H1 (cell line): ENCODE results near the gene GPC1. TPM values are rescaled to one million over a fixed set of nuclear protein-coding genes. Genes with fewer than 3 reads are reported as not detected.

Experiments used
- CTCF ChIA-PET: fragments of 300-600 bp; sonication (Branson Sonifier 250); formaldehyde crosslinking; loops from one replicate; lab custom pipeline; 2021; ENCODE audit not compliant: partially characterized antibody; lab: Charles Lee
- POLR2A ChIA-PET: fragments of 300-600 bp; sonication (Branson Sonifier 250); formaldehyde crosslinking; loops from one replicate; lab custom pipeline; 2021; ENCODE audit warnings: inconsistent platforms; ENCODE audit not compliant: partially characterized antibody; lab: Charles Lee
- DNase-seq, 2 experiments: peaks; one replicate each; pipeline versions ENCODE4 v3.0.0 to v3.0.0-alpha.2; 2010 to 2022; ENCODE audit warnings: low spot score in 2 of 2, low read depth in 1 of 2, mixed read lengths in 1 of 2
- FAIRE-seq: peaks from 2 replicates; lab custom pipeline; 2011; peaks lifted over from hg19 to GRCh38; lab: Jason Lieb, UNC
- H2AFZ ChIP-seq: 2 replicates; pipeline ENCODE4 v1.8.1; 2012; ENCODE audit warnings: low read length, inconsistent platforms
- H2AK5ac ChIP-seq: 2 replicates; pipeline ENCODE4 v1.6.1; 2013; ENCODE audit warnings: low read depth, low read length
- H2BK120ac ChIP-seq: replicated peaks from 2 replicates; pipeline ENCODE3; 2013; ENCODE audit warnings: low read depth, low read length, inconsistent platforms
- H2BK12ac ChIP-seq: 2 replicates; pipeline ENCODE4 v1.6.1; 2013; ENCODE audit warnings: low read depth, low read length
- H2BK15ac ChIP-seq: 2 replicates; pipeline ENCODE4 v1.6.1; 2013; ENCODE audit warnings: low read length
- H2BK20ac ChIP-seq: 2 replicates; pipeline ENCODE4 v1.6.1; 2013; ENCODE audit warnings: low read length
- H2BK5ac ChIP-seq: 2 replicates; pipeline ENCODE4 v1.6.1; 2013; ENCODE audit warnings: low read depth, low read length
- H3K14ac ChIP-seq: 2 replicates; pipeline ENCODE4 v1.6.1; 2013; ENCODE audit warnings: inconsistent platforms; ENCODE audit not compliant: insufficient read length
- H3K18ac ChIP-seq: 2 replicates; pipeline ENCODE4 v1.6.1; 2013; ENCODE audit warnings: low read length; ENCODE audit errors: extremely low read depth
- H3K23ac ChIP-seq: 2 replicates; pipeline ENCODE4 v1.6.1; 2013; ENCODE audit warnings: inconsistent platforms; ENCODE audit not compliant: insufficient read length
- H3K23me2 ChIP-seq: 2 replicates; pipeline ENCODE4 v1.6.1; 2013; ENCODE audit warnings: low read depth, low read length
- H3K27ac ChIP-seq: 2 replicates; pipeline ENCODE4 v1.6.1; 2011; ENCODE audit warnings: low read depth, low read length, inconsistent platforms
- H3K27me3 ChIP-seq, 4 experiments: replicated peaks in 1 of 4; 1 replicate in 1 of 4; 2 replicates in 3 of 4; pipeline versions ENCODE4 v1.6.1 to v1.8.1; 2011 to 2013; ENCODE audit warnings: low read length in 3 of 4, mild to moderate bottlenecking in 3 of 4, inconsistent platforms in 2 of 4, mixed read lengths in 2 of 4, moderate library complexity in 1 of 4; ENCODE audit not compliant: control insufficient read depth in 3 of 4, insufficient read depth in 3 of 4; ENCODE audit errors: extremely low read depth in 1 of 4
- H3K36me3 ChIP-seq, 4 experiments: 2 replicates each; pipeline versions ENCODE4 v1.6.1 to v1.8.1; 2011 to 2013; ENCODE audit warnings: mild to moderate bottlenecking in 4 of 4, low read length in 3 of 4, moderate library complexity in 2 of 4, control low read depth in 1 of 4, inconsistent platforms in 1 of 4; ENCODE audit not compliant: insufficient read depth in 4 of 4, control insufficient read depth in 2 of 4
- H3K4ac ChIP-seq: replicated peaks from 2 replicates; pipeline ENCODE3; 2013; ENCODE audit warnings: low read length, low read depth, mixed read lengths, inconsistent platforms; ENCODE audit not compliant: insufficient read length
- H3K4me1 ChIP-seq, 4 experiments: replicated peaks in 1 of 4; 1 replicate in 1 of 4; 2 replicates in 3 of 4; pipeline versions ENCODE4 v1.6.1 to v1.8.1; 2011 to 2013; ENCODE audit warnings: low read length in 3 of 4, inconsistent platforms in 2 of 4, mixed read lengths in 1 of 4; ENCODE audit not compliant: insufficient read depth in 4 of 4, control insufficient read depth in 3 of 4
- H3K4me2 ChIP-seq, 2 experiments: 2 replicates each; pipeline versions ENCODE4 v1.6.1 to v1.8.1; 2011 to 2013; ENCODE audit warnings: low read depth in 2 of 2, low read length in 2 of 2, control low read depth in 1 of 2, inconsistent platforms in 1 of 2, mild to moderate bottlenecking in 1 of 2; ENCODE audit not compliant: insufficient read depth in 1 of 2
- H3K4me3 ChIP-seq, 4 experiments: fragments of 200-600, 300-600 bp in 1 of 4; sonication (generic), shearing (Covaris generic), sonication (Bioruptor Twin) in 1 of 4; 2 replicates each; pipeline versions ENCODE4 v1.5.1 to v1.8.1; 2011 to 2016; ENCODE audit warnings: low read length in 4 of 4, low read depth in 3 of 4, control low read depth in 2 of 4, inconsistent platforms in 2 of 4, mild to moderate bottlenecking in 2 of 4, mixed read lengths in 1 of 4, moderate library complexity in 1 of 4; ENCODE audit not compliant: insufficient read depth in 2 of 4; ENCODE audit errors: extremely low read depth in 1 of 4
- H3K56ac ChIP-seq: replicated peaks from 2 replicates; pipeline ENCODE3; 2013; ENCODE audit warnings: low read depth, mild to moderate bottlenecking, mixed read lengths, low read length, inconsistent platforms; ENCODE audit not compliant: insufficient read length
- H3K79me1 ChIP-seq: 2 replicates; pipeline ENCODE4 v1.6.1; 2013; ENCODE audit warnings: low read depth, low read length, control low read depth
- H3K79me2 ChIP-seq, 2 experiments: 2 replicates each; pipeline versions ENCODE4 v1.6.1 to v1.8.1; 2012 to 2013; ENCODE audit warnings: low read length in 2 of 2, mild to moderate bottlenecking in 2 of 2, inconsistent platforms in 1 of 2; ENCODE audit not compliant: insufficient read depth in 2 of 2, control insufficient read depth in 1 of 2
- H3K9ac ChIP-seq, 4 experiments: replicated peaks in 1 of 4; 1 replicate in 1 of 4; 2 replicates in 3 of 4; pipeline versions ENCODE4 v1.6.1 to v1.8.1; 2011 to 2013; ENCODE audit warnings: low read depth in 3 of 4, low read length in 3 of 4, control low read depth in 2 of 4, mild to moderate bottlenecking in 2 of 4, moderate library complexity in 2 of 4, inconsistent platforms in 1 of 4; ENCODE audit errors: extremely low read depth in 1 of 4
- H3K9me3 ChIP-seq, 2 experiments: 2 replicates each; pipeline versions ENCODE4 v1.6.1 to v1.8.1; 2012 to 2013; ENCODE audit warnings: mild to moderate bottlenecking in 2 of 2, moderate library complexity in 2 of 2, control low read depth in 1 of 2, inconsistent platforms in 1 of 2, low read depth in 1 of 2, low read length in 1 of 2, mixed read lengths in 1 of 2; ENCODE audit not compliant: insufficient read depth in 2 of 2
- H4K20me1 ChIP-seq, 2 experiments: replicated peaks in 1 of 2; 2 replicates each; pipeline versions ENCODE3 to v1.8.1; 2011 to 2013; ENCODE audit warnings: inconsistent platforms in 2 of 2, low read length in 2 of 2, mild to moderate bottlenecking in 1 of 2; ENCODE audit not compliant: insufficient read depth in 2 of 2, control insufficient read depth in 1 of 2
- H4K5ac ChIP-seq: 2 replicates; pipeline ENCODE4 v1.6.1; 2013; ENCODE audit warnings: low read length, low read depth, mixed read lengths, inconsistent platforms; ENCODE audit not compliant: insufficient read length
- H4K8ac ChIP-seq: 2 replicates; pipeline ENCODE4 v1.8.0; 2013; ENCODE audit warnings: mild to moderate bottlenecking, moderate library complexity, low read length, inconsistent platforms; ENCODE audit not compliant: insufficient read depth; ENCODE audit errors: extremely low read depth
- H4K91ac ChIP-seq: replicated peaks from 2 replicates; pipeline ENCODE3; 2013; ENCODE audit warnings: low read length, mixed read lengths, inconsistent platforms; ENCODE audit not compliant: insufficient read length
- CBX5 ChIP-seq: fragments of 300-800, 300-1000 bp; sonication (generic); IDR thresholded peaks from 2 replicates; pipeline ENCODE4 v1.7.1; 2016; ENCODE audit warnings: antibody characterized with exemption, low read length, low read depth
- CBX8 ChIP-seq: fragments of 300-800, 300-1000 bp; sonication (generic); IDR thresholded peaks from 2 replicates; pipeline ENCODE4 v1.7.1; 2016; ENCODE audit warnings: low read depth, low read length, borderline replicate concordance
- JUND ChIP-seq: IDR thresholded peaks from 2 replicates; pipeline ENCODE4 v1.6.1; 2011; ENCODE audit warnings: mild to moderate bottlenecking, improper control_type of control experiment, low read length
- MAFK ChIP-seq: IDR thresholded peaks from 2 replicates; pipeline ENCODE4 v1.6.1; 2012; ENCODE audit warnings: low read depth, mild to moderate bottlenecking, improper control_type of control experiment, low read length
- NRF1 ChIP-seq: IDR thresholded peaks from 2 replicates; pipeline ENCODE4 v1.6.1; 2011; ENCODE audit warnings: mild to moderate bottlenecking, low read depth, low read length, improper control_type of control experiment
- POLR2A ChIP-seq, 2 experiments: IDR thresholded peaks; 1 replicate in 1 of 2; 2 replicates in 1 of 2; pipeline ENCODE4 v1.6.1; 2011; ENCODE audit warnings: low read depth in 2 of 2, low read length in 2 of 2, mild to moderate bottlenecking in 2 of 2; ENCODE audit errors: control extremely low read depth in 1 of 2
- POLR2AphosphoS5 ChIP-seq: IDR thresholded peaks from 2 replicates; pipeline ENCODE4 v1.6.1; 2011; ENCODE audit warnings: low read depth, low read length
- POU5F1 ChIP-seq: IDR thresholded peaks from 2 replicates; pipeline ENCODE4 v1.6.1; 2011; ENCODE audit warnings: low read depth, mild to moderate bottlenecking, low read length, moderate library complexity
- SIX5 ChIP-seq: IDR thresholded peaks from 2 replicates; pipeline ENCODE4 v1.6.1; 2011; ENCODE audit warnings: mild to moderate bottlenecking, low read depth, low read length
- TAF7 ChIP-seq: optimal IDR thresholded peaks from 2 replicates; pipeline ENCODE3; 2011; ENCODE audit warnings: low read depth, mild to moderate bottlenecking, inconsistent platforms, low read length, moderate library complexity, borderline replicate concordance
- TBP ChIP-seq: IDR thresholded peaks from 2 replicates; pipeline ENCODE4 v1.6.1; 2011; ENCODE audit warnings: low read depth, low read length, improper control_type of control experiment
- TCF12 ChIP-seq: IDR thresholded peaks from 2 replicates; pipeline ENCODE4 v1.6.1; 2011; ENCODE audit warnings: low read depth, mild to moderate bottlenecking, low read length
- USF2 ChIP-seq: IDR thresholded peaks from 2 replicates; pipeline ENCODE4 v1.6.1; 2011; ENCODE audit warnings: low read length, improper control_type of control experiment
- YY1 ChIP-seq: IDR thresholded peaks from 2 replicates; pipeline ENCODE4 v1.6.1; 2011; ENCODE audit warnings: low read depth, mild to moderate bottlenecking, low read length
- WGBS, 2 experiments: shearing (Covaris generic) in 1 of 2; methylation state at CpG; one replicate each; pipeline versions ENCODE4 v1.1.6 to v1.1.7; 2013 to 2015; ENCODE audit warnings: low lambda C conversion rate in 2 of 2, mixed read lengths in 2 of 2, inconsistent platforms in 1 of 2, low coverage in 1 of 2, missing lambda C conversion rate in 1 of 2; ENCODE audit not compliant: insufficient replicate concordance in 2 of 2, insufficient coverage in 1 of 2, insufficient read length in 1 of 2; ENCODE audit errors: extremely low coverage in 1 of 2, missing lambda C conversion rate in 1 of 2; 5-methylcytosine and 5-hydroxymethylcytosine counted together
- polyA plus RNA-seq, 7 experiments: library from polyadenylated mRNA; depleted of rRNA in 3 of 7; stranded (reverse) in 5 of 7; unstranded in 2 of 7; fragments of >200 nt in 5 of 7; fragments of 200-250 nt in 2 of 7; gene quantifications; 1 replicate in 5 of 7; 2 replicates in 1 of 7; 4 replicates in 1 of 7; pipeline versions ENCODE4 v1.2.1 to v1.2.3, GENCODE V29; 2011 to 2013; ENCODE audit warnings: missing spikeins in 2 of 7, mixed read lengths in 2 of 7
- total RNA-seq: library from RNA; stranded (reverse); fragmentation: NEBNext Ultra II Directional; extraction: Animal tissue kit (Norgen Biotek cat#: 25700); gene quantifications from 2 replicates; pipeline ENCODE4 v1.2.1, GENCODE V29; 2021
- TF ChIP-seq, protein P1 (sequence below): IDR thresholded peaks from 2 replicates; pipeline ENCODE4 v1.6.1; 2011; ENCODE audit warnings: low read depth, mild to moderate bottlenecking, low read length; ENCODE audit not compliant: insufficient read depth

The GPC1 gene
- total and polyA plus RNA-seq, 2 of the 8 experiments (the other 6 are each of a cell fraction or from before 2014, with no cell fraction given), result 21.9 to 28.3 TPM

- Histone ChIP-seq H3K27me3 (no peaks in the 10 kb centered on the region), H3K4me1 (no peaks in the 10 kb centered on the region), H3K14ac (no peak overlapping the region), H3K4me2 (no peak overlapping the region), H4K8ac (no peak overlapping the region), H2BK5ac (no peak overlapping the region), H2BK120ac (no peak overlapping the region), H3K4me3 (no peak overlapping the region), H3K23me2 (no peaks in the 10 kb centered on the region), H3K27ac (no peak overlapping the region), H3K9ac (no peak overlapping the region), H4K5ac (no peak overlapping the region), H3K9me3 (peaks cover 35 to 40% of the 10 kb centered on the region in 2 experiments), H3K56ac (no peak overlapping the region)
- ChIA-PET CTCF (no interaction called here), POLR2A (no interaction called here)
- 85% methylated on average over 7 of the region's 7 CpGs; no CpG with 5 or more reads in 1 of the 2 experiments for WGBS, 2 experiments
- no peak for DNase-seq
- TF ChIP-seq TAF7 (no peak), USF2 (no peak), POLR2A (IDR thresholded peaks at IDR 0.05; ENCODE audit: control extremely low read depth in 1 of 2, low read depth in 2 of 2, low read length in 2 of 2) (no peak), YY1 (no peak), MAFK (no peak), POLR2AphosphoS5 (no peak), TCF12 (no peak), POU5F1 (no peak), CBX5 (no peak), JUND (no peak), TBP (no peak), CBX8 (no peak), SIX5 (no peak), NRF1 (no peak)
- TF ChIP-seq, protein P1, sequence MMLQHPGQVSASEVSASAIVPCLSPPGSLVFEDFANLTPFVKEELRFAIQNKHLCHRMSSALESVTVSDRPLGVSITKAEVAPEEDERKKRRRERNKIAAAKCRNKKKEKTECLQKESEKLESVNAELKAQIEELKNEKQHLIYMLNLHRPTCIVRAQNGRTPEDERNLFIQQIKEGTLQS, result no peak
- TF ChIP-seq, all 59 proteins: peak for 0
- Histone ChIP-seq H3K23ac (no peak overlapping the region), H2BK15ac (no peak overlapping the region), H2AFZ (no peak overlapping the region), H3K18ac (no peak overlapping the region), H2AK5ac (no peak overlapping the region), H2BK12ac (no peak overlapping the region), H3K79me2 (no peaks in the 10 kb centered on the region), H3K4ac (no peak overlapping the region), H3K79me1 (no peaks in the 10 kb centered on the region), H4K20me1 (no peaks in the 10 kb centered on the region), H3K36me3 (no peaks in the 10 kb centered on the region), H2BK20ac (no peak overlapping the region), H4K91ac (no peak overlapping the region)
- no peak for FAIRE-seq
Observed at GRCh38 chr2:240419271-240419670, 16.2 kb upstream of the GPC1 start.
